Measurements from ENCODE around the gene PIP4K2C.

PIP4K2C gene

GRCh38 chr12:57609101-57609780 lies 18.2 kb downstream of the PIP4K2C start:
- no peak for TF ChIP-seq CTCF (IDR thresholded peaks at IDR 0.05; ENCODE audit: low read depth, low read length)
- in situ Hi-C loops (cut with HindIII; ENCODE audit: low sequenced_read_pairs): no loop called here
- DNase-seq (ENCODE audit: low read depth, low spot score): no peak
- H3K4me3 ChIP-seq (ENCODE audit: low read depth, low read length): no peak overlapping the region

GRCh38 chr12:57609781-57610553 lies 19.0 kb downstream of the PIP4K2C start:
- no peak overlapping the region for H3K4me3 ChIP-seq (ENCODE audit: low read depth, low read length)
- no peak for TF ChIP-seq CTCF (IDR thresholded peaks at IDR 0.05; ENCODE audit: low read depth, low read length)
- in situ Hi-C loops (cut with HindIII; ENCODE audit: low sequenced_read_pairs): no loop called here
- no peak for DNase-seq (ENCODE audit: low read depth, low spot score)

- no peak for DNase-seq (ENCODE audit: low read depth, low spot score)
- H3K4me3 ChIP-seq (ENCODE audit: low read depth, low read length): peak overlapping the region; percentile 61
- no peak for TF ChIP-seq CTCF (IDR thresholded peaks at IDR 0.05; ENCODE audit: low read depth, low read length)
- in situ Hi-C loops (cut with HindIII; ENCODE audit: low sequenced_read_pairs): no loop called here
Observed at GRCh38 chr12:57610554-57611107, 19.6 kb downstream of the PIP4K2C start.

- DNase-seq (ENCODE audit: low read depth, low spot score): peak; percentile 51
- H3K4me3 ChIP-seq (ENCODE audit: low read depth, low read length): peak within 1 kb of the TSS; percentile 61
- no peak for TF ChIP-seq CTCF (IDR thresholded peaks at IDR 0.05; ENCODE audit: low read depth, low read length)
- in situ Hi-C loops (cut with HindIII; ENCODE audit: low sequenced_read_pairs): no loop called here
Observed at GRCh38 chr12:57611108-57611826, 20.3 kb downstream of the PIP4K2C start, which contains the start of gene ARHGEF25. ARHGEF25 (plus strand) TSS chr12:57611435; CDS start chr12:57611895, 460 bp downstream.

GRCh38 chr12:57611827-57612710 lies 21.1 kb downstream of the PIP4K2C start:
- in situ Hi-C loops (cut with HindIII; ENCODE audit: low sequenced_read_pairs): no loop called here
- peak overlapping the region; percentile 61 for H3K4me3 ChIP-seq (ENCODE audit: low read depth, low read length)
- no peak for TF ChIP-seq CTCF (IDR thresholded peaks at IDR 0.05; ENCODE audit: low read depth, low read length)
- no peak for DNase-seq (ENCODE audit: low read depth, low spot score)
